MV-4-11 (cell line): ENCODE data around the gene SEC61B.

Experiments used
- DNase-seq: peaks from one replicate; lab custom pipeline; 2025; lab: John Stamatoyannopoulos, UW

SEC61B gene

DNA sequence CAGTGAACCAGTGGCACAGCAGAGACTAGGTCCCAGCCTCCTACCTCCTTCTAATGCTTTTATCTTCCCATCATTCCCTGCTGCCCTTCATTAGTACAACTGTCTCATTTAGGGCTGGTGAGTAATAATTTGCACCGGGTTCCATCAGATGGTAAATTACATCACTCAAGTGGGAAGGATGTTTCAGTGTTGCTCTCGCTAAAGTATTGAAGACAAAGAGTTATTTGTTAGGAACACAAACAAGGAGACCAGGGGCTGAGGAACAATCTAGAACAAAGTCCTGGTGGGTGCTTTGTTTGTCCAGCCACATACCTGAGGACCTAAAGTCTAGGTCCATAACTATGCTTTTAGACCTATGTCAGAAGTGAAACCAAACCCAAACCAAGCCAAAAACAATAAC lies 52.4 kb downstream of the SEC61B start:
- no peak for DNase-seq
